Measurements from ENCODE around the gene ITPKA. TPM values are rescaled to one million over a fixed set of nuclear protein-coding genes. Genes with fewer than 3 reads are reported as not detected.

Gene ITPKA
- total RNA-seq, 1 experiment from 2014 or later: 16.2 TPM

- POLR2A ChIA-PET: no interaction called here
Measured at GRCh38 chr15:41502795-41503668, 9.4 kb downstream of the ITPKA start.

GRCh38 chr15:41503669-41504010, 10.0 kb downstream of the ITPKA start:
- CTCF ChIA-PET: no interaction called here
- intact Hi-C loops (cut with micrococcal nuclease; ENCODE audit: unreplicated experiment): no loop called here
- POLR2A ChIA-PET: no interaction called here
- H3K4me3 Mint-ChIP-seq (ENCODE audit: unreplicated experiment): no peak overlapping the region
- TF ChIP-seq, protein P1, sequence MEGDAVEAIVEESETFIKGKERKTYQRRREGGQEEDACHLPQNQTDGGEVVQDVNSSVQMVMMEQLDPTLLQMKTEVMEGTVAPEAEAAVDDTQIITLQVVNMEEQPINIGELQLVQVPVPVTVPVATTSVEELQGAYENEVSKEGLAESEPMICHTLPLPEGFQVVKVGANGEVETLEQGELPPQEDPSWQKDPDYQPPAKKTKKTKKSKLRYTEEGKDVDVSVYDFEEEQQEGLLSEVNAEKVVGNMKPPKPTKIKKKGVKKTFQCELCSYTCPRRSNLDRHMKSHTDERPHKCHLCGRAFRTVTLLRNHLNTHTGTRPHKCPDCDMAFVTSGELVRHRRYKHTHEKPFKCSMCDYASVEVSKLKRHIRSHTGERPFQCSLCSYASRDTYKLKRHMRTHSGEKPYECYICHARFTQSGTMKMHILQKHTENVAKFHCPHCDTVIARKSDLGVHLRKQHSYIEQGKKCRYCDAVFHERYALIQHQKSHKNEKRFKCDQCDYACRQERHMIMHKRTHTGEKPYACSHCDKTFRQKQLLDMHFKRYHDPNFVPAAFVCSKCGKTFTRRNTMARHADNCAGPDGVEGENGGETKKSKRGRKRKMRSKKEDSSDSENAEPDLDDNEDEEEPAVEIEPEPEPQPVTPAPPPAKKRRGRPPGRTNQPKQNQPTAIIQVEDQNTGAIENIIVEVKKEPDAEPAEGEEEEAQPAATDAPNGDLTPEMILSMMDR (IDR thresholded peaks at IDR 0.05; ENCODE audit: insufficient read depth in 1 of 2, low read depth in 1 of 2, low read length in 1 of 2, severe bottlenecking in 1 of 2, unreplicated experiment in 1 of 2): no peak
- no peaks in the 10 kb centered on the region for H3K9me3 ChIP-seq
- no peaks in the 10 kb centered on the region; the same call in 1 of the 2 replicates for H3K36me3 ChIP-seq (ENCODE audit: control insufficient read depth, insufficient read depth, low read length)
- no peak overlapping the region for H3K27ac Mint-ChIP-seq (ENCODE audit: unreplicated experiment)
- peaks cover 13% of the 10 kb centered on the region for H3K36me3 Mint-ChIP-seq (ENCODE audit: insufficient read depth, unreplicated experiment)
- no peak overlapping the region for H3K4me3 ChIP-seq (ENCODE audit: low read depth, low read length)
- no peaks in the 10 kb centered on the region for H3K27me3 ChIP-seq (replicated peaks; ENCODE audit: control insufficient read depth, insufficient read depth, low read length)
- BruUV-seq (replicated peaks): no TSS peak
- DNase-seq: no peak
- no peaks in the 10 kb centered on the region for H3K4me1 Mint-ChIP-seq (ENCODE audit: low read depth, unreplicated experiment)
- no peaks in the 10 kb centered on the region for H3K4me1 ChIP-seq
- no peaks in the 10 kb centered on the region for H3K27me3 Mint-ChIP-seq (ENCODE audit: insufficient read depth, unreplicated experiment)
- H3K9me3 Mint-ChIP-seq (ENCODE audit: unreplicated experiment): no peaks in the 10 kb centered on the region

More at GRCh38 chr15:41502795-41503668, 9.4 kb downstream of the ITPKA start:
- Histone ChIP-seq H3K9me3 (no peaks in the 10 kb centered on the region), H3K27me3 (replicated peaks; ENCODE audit: control insufficient read depth, insufficient read depth, low read length) (no peaks in the 10 kb centered on the region), H3K4me1 (no peaks in the 10 kb centered on the region), H3K36me3 (ENCODE audit: control insufficient read depth, insufficient read depth, low read length) (no peaks in the 10 kb centered on the region; the same call in 1 of the 2 replicates), H3K4me3 (ENCODE audit: low read depth, low read length) (no peak overlapping the region)
- H3K4me1 Mint-ChIP-seq (ENCODE audit: low read depth, unreplicated experiment): no peaks in the 10 kb centered on the region
- intact Hi-C loops (cut with micrococcal nuclease; ENCODE audit: unreplicated experiment): no loop called here
- H3K27ac Mint-ChIP-seq (ENCODE audit: unreplicated experiment): no peak overlapping the region
- CTCF ChIA-PET: no interaction called here
- no peak overlapping the region for H3K4me3 Mint-ChIP-seq (ENCODE audit: unreplicated experiment)
- no peaks in the 10 kb centered on the region for H3K9me3 Mint-ChIP-seq (ENCODE audit: unreplicated experiment)
- no peak for DNase-seq
- no peaks in the 10 kb centered on the region for H3K27me3 Mint-ChIP-seq (ENCODE audit: insufficient read depth, unreplicated experiment)
- TF ChIP-seq, protein P1 (IDR thresholded peaks at IDR 0.05; ENCODE audit: insufficient read depth in 1 of 2, low read depth in 1 of 2, low read length in 1 of 2, severe bottlenecking in 1 of 2, unreplicated experiment in 1 of 2): no peak
- BruUV-seq (replicated peaks): no TSS peak
- peaks cover 13% of the 10 kb centered on the region for H3K36me3 Mint-ChIP-seq (ENCODE audit: insufficient read depth, unreplicated experiment)

GRCh38 chr15:41504751-41505492, 11.2 kb downstream of the ITPKA start:
- Histone ChIP-seq H3K36me3 (ENCODE audit: control insufficient read depth, insufficient read depth, low read length) (no peaks in the 10 kb centered on the region; the same call in 1 of the 2 replicates), H3K27me3 (replicated peaks; ENCODE audit: control insufficient read depth, insufficient read depth, low read length) (no peaks in the 10 kb centered on the region), H3K9me3 (no peaks in the 10 kb centered on the region), H3K4me1 (no peaks in the 10 kb centered on the region), H3K4me3 (ENCODE audit: low read depth, low read length) (no peak overlapping the region)
- Mint-ChIP-seq H3K27ac (ENCODE audit: unreplicated experiment) (no peak overlapping the region), H3K4me1 (ENCODE audit: low read depth, unreplicated experiment) (no peaks in the 10 kb centered on the region), H3K9me3 (ENCODE audit: unreplicated experiment) (no peaks in the 10 kb centered on the region), H3K36me3 (ENCODE audit: insufficient read depth, unreplicated experiment) (peaks cover 13% of the 10 kb centered on the region), H3K27me3 (ENCODE audit: insufficient read depth, unreplicated experiment) (no peaks in the 10 kb centered on the region), H3K4me3 (ENCODE audit: unreplicated experiment) (no peak overlapping the region)
- ChIA-PET CTCF (interaction anchor here (3.0 kb wide), 1 partner anchor 39 kb away, joined by 22 read pairs; no protein-coding TSS in a partner anchor), POLR2A (interaction anchor here (0.6 kb wide), 1 partner anchor 62 kb away, joined by 5 read pairs; no protein-coding TSS in a partner anchor)
- BruUV-seq (replicated peaks): no TSS peak
- no peak for DNase-seq
- intact Hi-C loops (cut with micrococcal nuclease; ENCODE audit: unreplicated experiment): no loop called here
- TF ChIP-seq, protein P1 (IDR thresholded peaks at IDR 0.05; ENCODE audit: insufficient read depth in 1 of 2, low read depth in 1 of 2, low read length in 1 of 2, severe bottlenecking in 1 of 2, unreplicated experiment in 1 of 2): no peak
